DND-41 (cell line): Measurements from ENCODE around the gene CNIH2.

ENCODE experiments used
- EZH2 ChIP-seq: IDR thresholded peaks from 3 replicates; pipeline ENCODE4 v1.6.1; 2012; ENCODE audit warnings: borderline replicate concordance, low read depth, mild to moderate bottlenecking, moderate library complexity, low read length, inconsistent platforms; ENCODE audit not compliant: severe bottlenecking
- TF ChIP-seq, protein P1 (sequence below): IDR thresholded peaks from 2 replicates; pipeline ENCODE4 v1.5.1; 2012; ENCODE audit warnings: borderline replicate concordance, low read length, moderate library complexity, mild to moderate bottlenecking; ENCODE audit not compliant: poor library complexity, severe bottlenecking; ENCODE audit errors: extremely low read depth

DNA sequence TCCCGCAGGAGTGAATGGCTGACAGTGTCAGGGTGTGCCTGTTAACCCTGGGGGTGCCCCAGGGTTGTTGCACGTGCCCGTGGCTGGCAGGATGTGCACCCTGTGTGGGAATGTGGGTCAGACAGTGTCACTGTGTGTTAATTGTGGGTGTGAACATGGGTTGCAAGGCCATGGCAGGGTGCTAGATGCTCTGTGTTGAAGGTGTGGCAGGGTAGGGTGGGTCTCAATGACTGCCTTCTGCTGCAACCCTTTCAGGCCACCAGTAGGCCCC, 50.0 kb downstream of the CNIH2 start:
- no peak for TF ChIP-seq EZH2
- TF ChIP-seq, protein P1, sequence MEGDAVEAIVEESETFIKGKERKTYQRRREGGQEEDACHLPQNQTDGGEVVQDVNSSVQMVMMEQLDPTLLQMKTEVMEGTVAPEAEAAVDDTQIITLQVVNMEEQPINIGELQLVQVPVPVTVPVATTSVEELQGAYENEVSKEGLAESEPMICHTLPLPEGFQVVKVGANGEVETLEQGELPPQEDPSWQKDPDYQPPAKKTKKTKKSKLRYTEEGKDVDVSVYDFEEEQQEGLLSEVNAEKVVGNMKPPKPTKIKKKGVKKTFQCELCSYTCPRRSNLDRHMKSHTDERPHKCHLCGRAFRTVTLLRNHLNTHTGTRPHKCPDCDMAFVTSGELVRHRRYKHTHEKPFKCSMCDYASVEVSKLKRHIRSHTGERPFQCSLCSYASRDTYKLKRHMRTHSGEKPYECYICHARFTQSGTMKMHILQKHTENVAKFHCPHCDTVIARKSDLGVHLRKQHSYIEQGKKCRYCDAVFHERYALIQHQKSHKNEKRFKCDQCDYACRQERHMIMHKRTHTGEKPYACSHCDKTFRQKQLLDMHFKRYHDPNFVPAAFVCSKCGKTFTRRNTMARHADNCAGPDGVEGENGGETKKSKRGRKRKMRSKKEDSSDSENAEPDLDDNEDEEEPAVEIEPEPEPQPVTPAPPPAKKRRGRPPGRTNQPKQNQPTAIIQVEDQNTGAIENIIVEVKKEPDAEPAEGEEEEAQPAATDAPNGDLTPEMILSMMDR = no peak
